Nephron (organoid): ENCODE data around the gene PIK3R5.

Source experiments
- H3K27ac Mint-ChIP-seq, 3 experiments: 2 replicates each; pipeline ENCODE4 v1.8.0; 2020; ENCODE audit warnings: mixed read lengths in 3 of 3, mild to moderate bottlenecking in 2 of 3, moderate library complexity in 1 of 3
- H3K27me3 Mint-ChIP-seq: 2 replicates; pipeline ENCODE4 v1.8.0; 2021; ENCODE audit warnings: low read depth, mild to moderate bottlenecking, moderate library complexity, mixed read lengths
- H3K36me3 Mint-ChIP-seq: 2 replicates; pipeline ENCODE4 v1.8.0; 2020; ENCODE audit warnings: low read depth, mixed read lengths
- H3K4me1 Mint-ChIP-seq: 2 replicates; pipeline ENCODE4 v1.8.0; 2020; ENCODE audit warnings: mixed read lengths
- H3K4me3 Mint-ChIP-seq, 3 experiments: 2 replicates each; pipeline ENCODE4 v1.8.0; 2020; ENCODE audit warnings: mild to moderate bottlenecking in 3 of 3, mixed read lengths in 3 of 3, moderate library complexity in 2 of 3
- H3K9me3 Mint-ChIP-seq: 2 replicates; pipeline ENCODE4 v1.8.0; 2020; ENCODE audit warnings: mixed read lengths
- TF ChIP-seq, protein P1 (sequence below), 3 experiments: fragments of 200-600 bp; sonication (generic); IDR thresholded peaks; one replicate each; pipeline ENCODE4 v1.5.0; 2021; ENCODE audit warnings: antibody characterized with exemption in 3 of 3; ENCODE audit not compliant: unreplicated experiment in 3 of 3

The PIK3R5 gene

DNA sequence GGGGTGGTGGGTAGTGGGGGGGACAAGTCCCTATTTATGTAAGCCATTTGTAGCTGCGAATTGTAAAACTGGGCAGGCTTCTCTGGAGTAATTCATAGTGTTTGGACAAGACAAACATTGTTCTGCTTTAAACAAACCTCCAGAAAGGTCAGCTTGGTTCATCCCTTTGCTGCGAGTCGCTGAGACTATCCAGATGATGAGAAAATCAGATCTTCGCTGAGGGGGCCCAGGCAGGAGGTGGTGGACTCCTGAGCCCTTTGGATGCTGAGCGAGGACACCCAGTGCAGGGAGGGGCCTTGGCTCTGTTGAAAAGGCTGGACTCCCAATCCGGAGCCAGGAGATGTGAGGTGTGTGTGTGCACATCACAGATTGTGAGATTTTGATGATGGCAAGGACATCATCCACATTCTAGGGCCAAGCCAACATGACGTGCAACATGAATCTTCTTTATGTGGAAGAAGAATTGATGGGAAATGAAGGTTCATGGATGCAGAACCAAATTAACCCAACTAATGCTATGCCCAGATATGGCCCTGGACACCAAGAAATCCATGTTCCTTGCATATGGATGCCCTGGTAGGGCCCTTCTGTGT lies 40.8 kb upstream of the PIK3R5 start:
- Mint-ChIP-seq H3K4me3 (peak overlapping the region in 1 of 3 experiments; percentile 51), H3K27me3 (peaks cover 93% of the 10 kb centered on the region), H3K4me1 (peaks cover 10% of the 10 kb centered on the region), H3K36me3 (no peaks in the 10 kb centered on the region), H3K27ac (no peak overlapping the region), H3K9me3 (peaks cover under 1% of the 10 kb centered on the region)
- TF ChIP-seq, protein P1, sequence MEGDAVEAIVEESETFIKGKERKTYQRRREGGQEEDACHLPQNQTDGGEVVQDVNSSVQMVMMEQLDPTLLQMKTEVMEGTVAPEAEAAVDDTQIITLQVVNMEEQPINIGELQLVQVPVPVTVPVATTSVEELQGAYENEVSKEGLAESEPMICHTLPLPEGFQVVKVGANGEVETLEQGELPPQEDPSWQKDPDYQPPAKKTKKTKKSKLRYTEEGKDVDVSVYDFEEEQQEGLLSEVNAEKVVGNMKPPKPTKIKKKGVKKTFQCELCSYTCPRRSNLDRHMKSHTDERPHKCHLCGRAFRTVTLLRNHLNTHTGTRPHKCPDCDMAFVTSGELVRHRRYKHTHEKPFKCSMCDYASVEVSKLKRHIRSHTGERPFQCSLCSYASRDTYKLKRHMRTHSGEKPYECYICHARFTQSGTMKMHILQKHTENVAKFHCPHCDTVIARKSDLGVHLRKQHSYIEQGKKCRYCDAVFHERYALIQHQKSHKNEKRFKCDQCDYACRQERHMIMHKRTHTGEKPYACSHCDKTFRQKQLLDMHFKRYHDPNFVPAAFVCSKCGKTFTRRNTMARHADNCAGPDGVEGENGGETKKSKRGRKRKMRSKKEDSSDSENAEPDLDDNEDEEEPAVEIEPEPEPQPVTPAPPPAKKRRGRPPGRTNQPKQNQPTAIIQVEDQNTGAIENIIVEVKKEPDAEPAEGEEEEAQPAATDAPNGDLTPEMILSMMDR (IDR thresholded peaks at IDR 0.05; ENCODE audit: unreplicated experiment in 3 of 3), result no peak

DNA sequence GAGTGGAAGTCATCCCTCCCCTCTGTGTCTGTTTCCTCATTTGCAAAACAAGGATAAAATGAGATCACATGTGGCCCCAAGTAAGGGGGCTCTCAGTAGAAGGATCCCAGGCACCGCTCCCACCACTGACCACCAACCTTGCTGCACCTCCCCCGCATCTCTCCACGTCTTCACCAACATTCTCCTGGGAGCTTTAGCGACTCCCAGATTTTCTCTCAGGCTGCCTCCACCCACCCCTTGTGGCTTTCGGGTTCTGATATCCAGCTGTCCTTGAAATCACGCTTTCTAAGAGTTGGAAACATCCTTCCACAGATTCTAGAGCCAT lies 39.4 kb upstream of the PIK3R5 start:
- Mint-ChIP-seq H3K27me3 (peaks cover 93% of the 10 kb centered on the region), H3K36me3 (no peaks in the 10 kb centered on the region), H3K4me3 (peak overlapping the region; percentile 19 to 72 (median 50)), H3K9me3 (peaks cover 3% of the 10 kb centered on the region), H3K4me1 (peaks cover 10% of the 10 kb centered on the region), H3K27ac (no peak overlapping the region)
- TF ChIP-seq, protein P1 (IDR thresholded peaks at IDR 0.05; ENCODE audit: unreplicated experiment in 3 of 3), result no peak

GRCh38 chr17:9004132-9004960 lies 38.8 kb upstream of the PIK3R5 start:
- Mint-ChIP-seq H3K36me3 (no peaks in the 10 kb centered on the region), H3K27ac (no peak overlapping the region)

GRCh38 chr17:9003355-9004131 lies 38.0 kb upstream of the PIK3R5 start:
- TF ChIP-seq, protein P1 (IDR thresholded peaks at IDR 0.05; ENCODE audit: unreplicated experiment in 3 of 3), result no peak
- Mint-ChIP-seq H3K9me3 (peaks cover 3% of the 10 kb centered on the region), H3K4me1 (peaks cover 10% of the 10 kb centered on the region), H3K4me3 (peak overlapping the region; percentile 71 to 74 (median 74)), H3K36me3 (no peaks in the 10 kb centered on the region), H3K27me3 (peaks cover 89% of the 10 kb centered on the region), H3K27ac (no peak overlapping the region)

More at GRCh38 chr17:9004132-9004960, 38.8 kb upstream of the PIK3R5 start:
- peak overlapping the region; percentile 71 to 74 (median 74) for H3K4me3 Mint-ChIP-seq
- peaks cover 3% of the 10 kb centered on the region for H3K9me3 Mint-ChIP-seq
- H3K27me3 Mint-ChIP-seq, result peaks cover 92% of the 10 kb centered on the region
- TF ChIP-seq, protein P1 (IDR thresholded peaks at IDR 0.05; ENCODE audit: unreplicated experiment in 3 of 3), result no peak
- H3K4me1 Mint-ChIP-seq, result peaks cover 10% of the 10 kb centered on the region

GRCh38 chr17:9002606-9003354 lies 37.3 kb upstream of the PIK3R5 start:
- H3K27me3 Mint-ChIP-seq, result peaks cover 89% of the 10 kb centered on the region
- peaks cover 10% of the 10 kb centered on the region for H3K4me1 Mint-ChIP-seq
- TF ChIP-seq, protein P1 (IDR thresholded peaks at IDR 0.05; ENCODE audit: unreplicated experiment in 3 of 3), result peak in 2 of 3 experiments; percentile 22 to 31
- H3K36me3 Mint-ChIP-seq, result no peaks in the 10 kb centered on the region
- peaks cover 3% of the 10 kb centered on the region for H3K9me3 Mint-ChIP-seq
- H3K27ac Mint-ChIP-seq, result no peak overlapping the region
- peak overlapping the region; percentile 69 to 79 (median 79) for H3K4me3 Mint-ChIP-seq
